ENCODE results near the gene FMO5. TPM values are rescaled to one million over a fixed set of nuclear protein-coding genes. Genes with fewer than 3 reads are reported as not detected.
A peak's percentile ranks its signal among the peaks of the same experiment; 100 is the strongest.

FMO5 gene
- total and polyA plus RNA-seq, 2 donors (not counting 1 experiment from before 2014, with no cell fraction given) = 4.4 to 7.8 TPM

GRCh38 chr1:147177611-147178380, 47.3 kb downstream of the FMO5 start:
- Histone ChIP-seq H3K79me2 (ENCODE audit: control insufficient read depth, insufficient read depth, low read length) (no peaks in the 10 kb centered on the region), H3K9me3 (ENCODE audit: control extremely low read depth in 1 of 3, control insufficient read depth in 2 of 3, insufficient read depth in 1 of 3, low read length in 2 of 3) (peaks cover 0 to 3% (median 0%) of the 10 kb centered on the region in 3 donors), H3K9ac (ENCODE audit: low read length) (peak overlapping the region; percentile 31), H3K27ac (ENCODE audit: low read length in 2 of 2) (no peak overlapping the region), H3K4me3 (ENCODE audit: control extremely low read depth in 1 of 5, extremely low read depth in 1 of 5, insufficient read depth in 1 of 5, low read depth in 2 of 5, low read length in 4 of 5) (peak overlapping the region in 2 of 5 experiments; percentile 22 to 27), H3K4me2 (replicated peaks; ENCODE audit: low read depth, low read length, poor library complexity, severe bottlenecking) (peak overlapping the region; percentile 46), H3K27me3 (replicated peaks in 1 of 4; ENCODE audit: control extremely low read depth in 1 of 4, control insufficient read depth in 3 of 4, insufficient read depth in 4 of 4, low read length in 3 of 4) (peaks cover 0 to 3% (median 0%) of the 10 kb centered on the region in 4 experiments), H3K36me3 (replicated peaks in 1 of 2; ENCODE audit: control extremely low read depth in 1 of 2, control insufficient read depth in 1 of 2, extremely low read depth in 1 of 2, insufficient read depth in 2 of 2, low read length in 1 of 2) (peaks cover 0 to 3% of the 10 kb centered on the region in 2 experiments), H3K4me1 (ENCODE audit: control insufficient read depth in 2 of 2, insufficient read depth in 2 of 2, low read length in 2 of 2) (peaks cover 11 to 12% of the 10 kb centered on the region in 2 donors), H4K20me1 (ENCODE audit: control insufficient read depth, insufficient read depth, low read length, poor library complexity, severe bottlenecking) (no peaks in the 10 kb centered on the region), H2AFZ (ENCODE audit: insufficient read depth, low read depth, low read length, poor library complexity, severe bottlenecking) (peak overlapping the region; percentile 37)
- Mint-ChIP-seq H3K4me1 (peaks cover 21% of the 10 kb centered on the region), H3K27ac (no peak overlapping the region), H3K27me3 (no peaks in the 10 kb centered on the region), H3K4me3 (peak overlapping the region; percentile 63), H3K9me3 (ENCODE audit: insufficient read depth) (no peaks in the 10 kb centered on the region)
- no peak for TF ChIP-seq CTCF (IDR thresholded peaks at IDR 0.05)
- intact Hi-C loops (cut with micrococcal nuclease) = loop anchor here (5.0 kb wide), 1 partner anchor 495 kb away; the partner anchor contains the start of gene ACP6
- DNase-seq = peak; percentile 13
- ChIA-PET POLR2A (no interaction called here), CTCF (interaction anchor here (1.6 to 2.2 kb wide), 2 partner anchors 64 to 66 kb away, joined by 3 to 7 read pairs; partner anchors contain the start of gene CHD1L)
- 52% methylated on average over 35 of the region's 36 CpGs for WGBS (ENCODE audit: insufficient coverage)
- ATAC-seq (ENCODE audit: low read depth) = no peak

All from B cell (primary cell).